BE2C (cell line): ENCODE data around the gene SPSB4.

Experiments used
- DNase-seq: peaks from one replicate; pipeline ENCODE4 v3.0.0-alpha.2; 2020
- H3K27me3 ChIP-seq: fragments of 250-450 bp; sonication (Bioruptor Pico); 2 replicates; pipeline ENCODE4 v1.5.1; 2020; ENCODE audit warnings: mild to moderate bottlenecking
- H3K36me3 ChIP-seq: fragments of 250-450 bp; sonication (Bioruptor Pico); 2 replicates; pipeline ENCODE4 v1.5.1; 2020; ENCODE audit warnings: mild to moderate bottlenecking
- H3K4me1 ChIP-seq: fragments of 250-450 bp; sonication (Bioruptor Pico); 2 replicates; pipeline ENCODE4 v1.5.1; 2020
- H3K4me3 ChIP-seq: 2 replicates; pipeline ENCODE4 v1.5.1; 2011; ENCODE audit warnings: low read depth, low read length
- H3K9me3 ChIP-seq: fragments of 250-450 bp; sonication (Bioruptor Pico); 2 replicates; pipeline ENCODE4 v1.5.1; 2020
- CTCF ChIP-seq: IDR thresholded peaks from 2 replicates; pipeline ENCODE4 v1.5.1; 2012; ENCODE audit warnings: mild to moderate bottlenecking, low read depth, low read length

SPSB4 gene

DNA sequence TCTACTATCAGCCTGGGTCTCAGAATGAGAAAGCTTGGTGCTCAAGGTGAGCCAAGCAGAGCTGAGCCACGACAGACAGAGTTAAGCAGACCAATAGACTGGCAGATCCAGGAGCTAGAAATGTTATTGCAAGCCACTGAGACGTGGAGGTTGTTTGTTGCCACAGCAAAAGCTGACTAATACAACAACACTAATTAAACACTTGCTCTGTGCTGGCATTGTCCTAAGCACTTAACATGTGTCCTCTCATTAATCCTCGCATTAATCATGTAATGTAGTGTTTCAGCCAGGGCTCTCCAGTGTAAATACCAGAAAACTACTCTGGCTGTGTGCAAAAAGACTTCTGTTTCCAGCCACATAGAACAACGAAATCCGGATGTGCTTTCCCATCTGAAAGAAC, 11.6 kb upstream of the SPSB4 start:
- DNase-seq, result no peak
- no peak for TF ChIP-seq CTCF
- no peaks in the 10 kb centered on the region for H3K27me3 ChIP-seq
- H3K36me3 ChIP-seq, result no peaks in the 10 kb centered on the region
- no peak overlapping the region for H3K4me3 ChIP-seq
- no peaks in the 10 kb centered on the region for H3K4me1 ChIP-seq
- H3K9me3 ChIP-seq, result no peaks in the 10 kb centered on the region

DNA sequence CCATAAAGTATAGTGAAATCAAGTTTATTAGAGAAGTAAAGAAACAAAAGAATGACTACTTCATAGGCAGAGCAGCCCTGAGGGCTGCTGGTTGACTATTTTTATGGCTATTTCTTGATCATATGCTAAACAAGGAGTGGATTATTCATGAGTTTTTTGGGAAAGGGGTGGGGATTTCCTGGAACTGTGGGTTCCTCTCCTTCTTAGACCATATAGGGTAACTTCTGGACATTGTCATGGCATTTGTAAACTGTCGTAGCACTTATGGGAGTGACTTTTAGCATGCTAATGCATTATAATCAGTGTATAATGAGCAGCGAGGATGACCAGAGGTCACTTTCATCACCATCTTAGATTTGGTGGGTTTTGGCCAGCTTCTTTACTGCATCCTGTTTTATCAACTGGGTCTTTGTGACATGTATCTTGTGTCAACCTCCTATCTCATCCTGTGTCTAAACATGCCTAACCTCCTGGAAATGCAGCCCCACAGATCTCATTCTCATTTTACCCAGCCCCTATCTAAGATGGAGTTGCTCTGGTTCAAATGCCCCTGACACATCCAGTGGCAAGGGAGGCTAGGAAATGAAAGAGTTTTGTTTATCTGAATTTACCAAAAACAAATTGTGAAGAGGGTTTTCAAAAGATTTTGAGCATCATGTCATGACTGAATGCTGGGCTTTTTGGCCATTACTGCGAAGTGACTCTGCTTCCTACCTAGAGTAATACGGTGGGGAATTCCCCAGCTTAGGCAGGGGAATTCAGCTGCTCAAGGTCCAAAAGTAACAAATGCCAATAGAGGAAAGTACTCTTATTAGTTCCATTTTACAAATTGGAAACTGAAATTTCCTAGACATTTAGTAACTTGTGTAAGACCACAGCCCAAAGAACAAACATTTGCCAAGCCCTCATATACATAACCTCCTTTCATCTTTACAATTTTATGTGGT, 6.2 kb upstream of the SPSB4 start:
- Histone ChIP-seq H3K4me3 (no peak overlapping the region), H3K9me3 (no peaks in the 10 kb centered on the region), H3K4me1 (no peaks in the 10 kb centered on the region; the same call in 1 of the 2 replicates), H3K27me3 (no peaks in the 10 kb centered on the region), H3K36me3 (no peaks in the 10 kb centered on the region)
- no peak for TF ChIP-seq CTCF
- DNase-seq, result no peak

DNA sequence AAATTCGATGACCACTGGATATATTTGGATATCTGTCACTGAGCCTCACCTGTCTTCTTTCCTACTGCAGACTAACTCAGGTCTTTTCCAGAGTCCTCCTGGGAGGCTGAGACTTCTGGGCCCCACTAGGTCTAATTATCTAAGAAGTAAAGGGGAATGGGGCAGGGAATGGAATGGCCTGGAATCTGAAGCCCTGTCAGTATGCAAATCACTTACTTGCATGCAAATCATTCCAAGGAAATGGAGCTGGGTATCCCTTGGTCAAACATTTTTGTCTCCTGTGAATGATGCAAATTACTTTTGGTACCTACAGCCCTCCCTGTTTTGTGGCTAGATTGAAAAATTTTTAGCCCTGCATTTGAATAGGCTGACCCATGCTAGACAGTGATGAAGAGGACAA, 5.3 kb upstream of the SPSB4 start:
- DNase-seq, result no peak
- TF ChIP-seq CTCF, result no peak
- Histone ChIP-seq H3K36me3 (no peaks in the 10 kb centered on the region), H3K4me1 (peaks cover 8% of the 10 kb centered on the region), H3K4me3 (no peak overlapping the region), H3K9me3 (no peaks in the 10 kb centered on the region), H3K27me3 (no peaks in the 10 kb centered on the region)

GRCh38 chr3:141047168-141047567, 4.0 kb upstream of the SPSB4 start:
- DNase-seq, result no peak
- Histone ChIP-seq H3K9me3 (no peaks in the 10 kb centered on the region), H3K4me1 (peaks cover 8% of the 10 kb centered on the region), H3K27me3 (no peaks in the 10 kb centered on the region), H3K4me3 (no peak overlapping the region), H3K36me3 (no peaks in the 10 kb centered on the region)
- TF ChIP-seq CTCF, result no peak

- Histone ChIP-seq H3K9me3 (no peaks in the 10 kb centered on the region), H3K4me3 (no peak overlapping the region), H3K27me3 (no peaks in the 10 kb centered on the region), H3K4me1 (peaks cover 10% of the 10 kb centered on the region), H3K36me3 (no peaks in the 10 kb centered on the region)
- DNase-seq, result peak; percentile 71
- peak; percentile 83 for TF ChIP-seq CTCF
These were observed 1.5 kb upstream of the SPSB4 start for GRCh38 chr3:141049681-141050080.
